A673 (cell line): Measurements from ENCODE around the gene UTF1. TPM values are rescaled to one million over a fixed set of nuclear protein-coding genes. Genes with fewer than 3 reads are reported as not detected.

Experiments
- BruUV-seq: library from RNA; stranded (reverse); fragments of 400-500 nt; replicated peaks from 2 replicates; lab custom pipeline; 2021; lab: Mats Ljungman, UMichigan
- CTCF ChIA-PET: fragments of 300-600 bp; sonication (Branson Sonifier 250); formaldehyde crosslinking; loops from one replicate; lab custom pipeline; 2022; ENCODE audit warnings: antibody characterized with exemption; lab: Charles Lee
- POLR2A ChIA-PET: fragments of 300-600 bp; sonication (Branson Sonifier 250); formaldehyde crosslinking; loops from one replicate; lab custom pipeline; 2022; ENCODE audit warnings: antibody characterized with exemption; ENCODE audit not compliant: low non-redundant PET; lab: Charles Lee
- DNase-seq: peaks from one replicate; pipeline ENCODE4 v3.0.0-alpha.2; 2015; ENCODE audit warnings: low spot score
- H3K27ac ChIP-seq: fragments of 200-600 bp; sonication (generic); 2 replicates; pipeline ENCODE4 v1.5.1; 2016; ENCODE audit warnings: mixed run types, low read depth, mild to moderate bottlenecking, mixed read lengths, antibody characterized with exemption, low read length; ENCODE audit not compliant: poor library complexity, severe bottlenecking
- H3K27me3 ChIP-seq: fragments of 200-600 bp; sonication (generic); replicated peaks from 2 replicates; pipeline ENCODE4 v1.6.1; 2017; ENCODE audit warnings: mixed run types, low read depth, mild to moderate bottlenecking, mixed read lengths, antibody characterized with exemption, low read length; ENCODE audit not compliant: insufficient read depth, poor library complexity
- H3K36me3 ChIP-seq: fragments of 200-600 bp; sonication (generic); 2 replicates; pipeline ENCODE4 v1.6.1; 2016; ENCODE audit warnings: mixed run types, mild to moderate bottlenecking, mixed read lengths, antibody characterized with exemption, low read length; ENCODE audit not compliant: insufficient read depth, poor library complexity, severe bottlenecking
- H3K4me1 ChIP-seq: fragments of 200-600 bp; sonication (generic); 2 replicates; pipeline ENCODE4 v1.6.1; 2017; ENCODE audit warnings: mixed run types, mild to moderate bottlenecking, mixed read lengths, antibody characterized with exemption, low read length; ENCODE audit not compliant: insufficient read depth, poor library complexity, severe bottlenecking
- H3K4me3 ChIP-seq: fragments of 200-600 bp; sonication (generic); 2 replicates; pipeline ENCODE4 v1.5.1; 2016; ENCODE audit warnings: low read depth, mixed run types, mild to moderate bottlenecking, mixed read lengths, low read length; ENCODE audit not compliant: poor library complexity, severe bottlenecking
- H3K9me3 ChIP-seq: fragments of 200-600 bp; sonication (generic); 2 replicates; pipeline ENCODE4 v1.6.1; 2016; ENCODE audit warnings: mixed run types, low read depth, mild to moderate bottlenecking, mixed read lengths, antibody characterized with exemption, low read length; ENCODE audit not compliant: poor library complexity, severe bottlenecking
- CTCF ChIP-seq: fragments of 300-800, 200-600 bp; sonication (generic); conservative IDR thresholded peaks from 2 replicates; pipeline ENCODE4 v1.5.1; 2017; ENCODE audit warnings: low read depth, mild to moderate bottlenecking, antibody characterized with exemption, low read length, moderate library complexity, mixed read lengths
- EZH2 ChIP-seq: fragments of 200-600 bp; sonication (generic); IDR thresholded peaks from 2 replicates; pipeline ENCODE4 v1.6.1; 2017; ENCODE audit warnings: borderline replicate concordance, low read depth, mild to moderate bottlenecking, mixed read lengths, antibody characterized with exemption, low read length; ENCODE audit not compliant: poor library complexity, severe bottlenecking
- intact Hi-C: fragments of 100-400 bp; cut with micrococcal nuclease; formaldehyde crosslinking; loops from one replicate; pipeline ENCODE4 v1.10.0; 2022; ENCODE audit not compliant: unreplicated experiment
- microRNA-seq: library from miRNA; unstranded; fragments of <30 nt; microRNA quantifications from one replicate; pipeline ENCODE4 v1.2.0, GENCODE V29; 2021
- total RNA-seq: library from RNA; stranded (reverse); gene quantifications from 2 replicates; pipeline ENCODE4 v1.2.3, GENCODE V29; 2021

UTF1 gene
- total RNA-seq, 1 experiment from 2014 or later: not detected

- Histone ChIP-seq H3K36me3 (peaks cover 23% of the 10 kb centered on the region), H3K9me3 (no peaks in the 10 kb centered on the region), H3K27me3 (peaks cover 15% of the 10 kb centered on the region), H3K4me3 (no peak overlapping the region), H3K4me1 (no peaks in the 10 kb centered on the region), H3K27ac (no peak overlapping the region)
- TF ChIP-seq EZH2 (no peak), CTCF (no peak)
- DNase-seq: no peak
- no TSS peak for BruUV-seq
- CTCF ChIA-PET: no interaction called here
- intact Hi-C loops: no loop called here
- POLR2A ChIA-PET: no interaction called here
Observed at GRCh38 chr10:133279326-133280226, 49.6 kb downstream of the UTF1 start.

GRCh38 chr10:133280391-133281059 is 50.5 kb downstream of the UTF1 start:
- intact Hi-C loops: no loop called here
- TF ChIP-seq CTCF (no peak), EZH2 (no peak)
- H3K9me3 ChIP-seq: no peaks in the 10 kb centered on the region
- H3K4me1 ChIP-seq: no peaks in the 10 kb centered on the region
- POLR2A ChIA-PET: no interaction called here
- H3K27me3 ChIP-seq: peaks cover 11% of the 10 kb centered on the region
- no peak overlapping the region for H3K27ac ChIP-seq
- no peak overlapping the region for H3K4me3 ChIP-seq
- H3K36me3 ChIP-seq: peaks cover 33% of the 10 kb centered on the region
- no peak for DNase-seq
- CTCF ChIA-PET: no interaction called here
- BruUV-seq: no TSS peak

GRCh38 chr10:133281084-133281483 is 51.1 kb downstream of the UTF1 start:
- ChIA-PET CTCF (no interaction called here), POLR2A (no interaction called here)
- Histone ChIP-seq H3K27me3 (peaks cover 6% of the 10 kb centered on the region), H3K27ac (no peak overlapping the region), H3K36me3 (peaks cover 33% of the 10 kb centered on the region), H3K4me1 (no peaks in the 10 kb centered on the region), H3K4me3 (no peak overlapping the region), H3K9me3 (no peaks in the 10 kb centered on the region)
- no TSS peak for BruUV-seq
- no peak for DNase-seq
- intact Hi-C loops: no loop called here
- TF ChIP-seq CTCF (no peak), EZH2 (no peak)

Small RNAs within 50 kb of the gene (microRNA-seq; reads per million reads assigned to microRNA genes)
- not detected for gene MIR202

Other genes with a start within 250 kb of the UTF1 start
- 0.82 and 0.87 TPM in 2 replicates for gene ADGRA1, start 142.3 kb upstream of the UTF1 start, total RNA-seq
- gene KNDC1, start 70.0 kb upstream of the UTF1 start, total RNA-seq: not detected in 2 replicates
- gene VENTX, start 7.6 kb downstream of the UTF1 start, total RNA-seq: not detected in 2 replicates
- 1.0 and 1.2 TPM in 2 replicates for gene ADAM8, start 46.7 kb downstream of the UTF1 start, total RNA-seq
- 72.7 and 75.1 TPM in 2 replicates for gene TUBGCP2, start 78.7 kb downstream of the UTF1 start, total RNA-seq
- gene ZNF511, start 78.7 kb downstream of the UTF1 start, total RNA-seq: 51.8 and 61.4 TPM in 2 replicates
- 0.57 TPM in 1 of 2 replicates, not detected in the other for gene CALY, start 106.7 kb downstream of the UTF1 start, total RNA-seq
- gene PRAP1, start 117.2 kb downstream of the UTF1 start, total RNA-seq: not detected in 2 replicates
- gene FUOM, start 127.8 kb downstream of the UTF1 start, total RNA-seq: 16.0 and 22.3 TPM in 2 replicates
- 96.3 and 101 TPM in 2 replicates for gene ECHS1, start 143.1 kb downstream of the UTF1 start, total RNA-seq
- 0.92 and 2.1 TPM in 2 replicates for gene PAOX, start 149.0 kb downstream of the UTF1 start, total RNA-seq
- gene MTG1, start 163.9 kb downstream of the UTF1 start, total RNA-seq: 79.0 and 83.3 TPM in 2 replicates
- gene SPRN, start 194.4 kb downstream of the UTF1 start, total RNA-seq: 0.13 TPM in 1 of 2 replicates, not detected in the other
- gene SCART1, start 223.7 kb downstream of the UTF1 start, total RNA-seq: 1.8 and 2.2 TPM in 2 replicates